WTC11 (cell line): ENCODE results near the gene FKBP10.

Experiments used
- CREM ChIP-seq: sonication (generic); formaldehyde crosslinking; IDR thresholded peaks from 2 replicates; pipeline ENCODE4 v1.8.1; 2022; ENCODE audit warnings: mild to moderate bottlenecking, missing genetic modification reagents, moderate library complexity
- CTCF ChIP-seq: fragments of 200-600 bp; IDR thresholded peaks from 2 replicates; pipeline ENCODE4 v1.8.0; 2022; ENCODE audit warnings: antibody characterized with exemption
- FOXJ3 ChIP-seq: sonication (generic); formaldehyde crosslinking; IDR thresholded peaks from 2 replicates; pipeline ENCODE4 v1.9.0; 2021; ENCODE audit warnings: missing genetic modification reagents, mild to moderate bottlenecking, borderline replicate concordance
- FOXK1 ChIP-seq: sonication (generic); formaldehyde crosslinking; IDR thresholded peaks from 2 replicates; pipeline ENCODE4 v1.8.0; 2022; ENCODE audit warnings: mild to moderate bottlenecking, moderate library complexity, missing genetic modification reagents
- GABPB1 ChIP-seq: sonication (generic); formaldehyde crosslinking; IDR thresholded peaks from 2 replicates; pipeline ENCODE4 v1.8.1; 2023; ENCODE audit warnings: mild to moderate bottlenecking, missing genetic modification reagents
- IRF1 ChIP-seq: sonication (generic); formaldehyde crosslinking; IDR thresholded peaks from 2 replicates; pipeline ENCODE4 v1.8.0; 2023; ENCODE audit warnings: missing genetic modification reagents
- IRF2 ChIP-seq: sonication (generic); formaldehyde crosslinking; IDR thresholded peaks from 2 replicates; pipeline ENCODE4 v1.8.0; 2022; ENCODE audit warnings: low read depth, missing genetic modification reagents, borderline replicate concordance
- MAX ChIP-seq: sonication (generic); formaldehyde crosslinking; IDR thresholded peaks from 2 replicates; pipeline ENCODE4 v1.8.0; 2022; ENCODE audit warnings: mild to moderate bottlenecking, missing genetic modification reagents
- MLX ChIP-seq: sonication (generic); formaldehyde crosslinking; IDR thresholded peaks from 2 replicates; pipeline ENCODE4 v1.8.1; 2023; ENCODE audit warnings: mild to moderate bottlenecking, missing genetic modification reagents, moderate library complexity
- NR1H2 ChIP-seq: sonication (generic); formaldehyde crosslinking; IDR thresholded peaks from 2 replicates; pipeline ENCODE4 v1.9.0; 2021; ENCODE audit warnings: mild to moderate bottlenecking, moderate library complexity, missing genetic modification reagents
- TP53 ChIP-seq: sonication (generic); formaldehyde crosslinking; IDR thresholded peaks from 2 replicates; pipeline ENCODE4 v1.8.1; 2023; ENCODE audit warnings: mild to moderate bottlenecking, missing genetic modification reagents
- USF1 ChIP-seq: sonication (generic); formaldehyde crosslinking; IDR thresholded peaks from 2 replicates; pipeline ENCODE4 v1.8.0; 2022; ENCODE audit warnings: mild to moderate bottlenecking, missing genetic modification reagents
- USF2 ChIP-seq: sonication (generic); formaldehyde crosslinking; IDR thresholded peaks from 2 replicates; pipeline ENCODE4 v1.8.1; 2023; ENCODE audit warnings: mild to moderate bottlenecking, missing genetic modification reagents, moderate library complexity
- ZSCAN18 ChIP-seq: fragments of 250-450 bp; sonication (Bioruptor Pico); IDR thresholded peaks from 2 replicates; pipeline ENCODE4 v2.1.2; 2022; ENCODE audit warnings: mild to moderate bottlenecking, moderate library complexity

- TF ChIP-seq FOXK1 (CRISPR knock-in tag) (no peak), FOXJ3 (CRISPR knock-in tag) (no peak), ZSCAN18 (CRISPR knock-in tag) (no peak), USF1 (CRISPR knock-in tag) (no peak), IRF1 (no peak), IRF2 (CRISPR knock-in tag) (no peak), GABPB1 (CRISPR knock-in tag) (no peak), CTCF (no peak), MAX (CRISPR knock-in tag) (no peak), NR1H2 (CRISPR knock-in tag) (no peak), CREM (CRISPR knock-in tag) (no peak), USF2 (no peak), TP53 (CRISPR knock-in tag) (no peak), MLX (CRISPR knock-in tag) (no peak)
Measured at GRCh38 chr17:41869426-41869825, 56.6 kb downstream of the FKBP10 start.
